ENCODE measurements around the gene PDSS2.
A peak's percentile ranks its signal among the peaks of the same experiment; 100 is the strongest.
"Not testable (repeated sequence)": the region's sequence is repeated elsewhere in the genome, so short reads cannot be mapped to it uniquely, and the experiment has no call there.

The PDSS2 gene

DNA sequence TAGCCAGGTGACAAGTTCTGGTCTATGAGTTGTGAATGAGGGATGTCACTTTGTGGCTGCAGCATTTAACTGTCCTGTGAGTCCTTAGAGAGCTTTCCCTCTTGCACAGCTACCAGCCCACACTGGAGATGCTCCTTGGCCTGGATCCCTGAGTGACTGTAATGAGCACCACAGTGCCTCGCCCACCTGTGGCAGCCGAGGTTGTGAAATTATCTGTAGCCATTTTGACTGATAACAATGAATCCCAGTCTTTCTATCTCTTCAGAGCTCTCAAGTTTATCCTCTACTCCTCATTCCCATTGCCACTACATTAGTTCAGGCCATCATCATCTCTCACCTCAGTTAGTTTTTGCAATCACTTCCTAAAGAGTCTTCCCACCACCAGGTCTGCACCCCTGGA, 302.7 kb downstream of the PDSS2 start:
- H3K9ac ChIP-seq = no peak overlapping the region
- TF ChIP-seq Cebpa-rat (IDR thresholded peaks at IDR 0.05) = no peak
- H3K9me3 ChIP-seq (replicated peaks in 1 of 11) = no peaks in the 10 kb centered on the region
- H3K36me3 ChIP-seq = no peaks in the 10 kb centered on the region
- no peaks in the 10 kb centered on the region for H3K27me3 ChIP-seq
- H4K20me1 ChIP-seq = peaks cover 0 to 4% (median 0%) of the 10 kb centered on the region in 11 experiments; a peak in 1 of 22 replicates
- H3K4me3 ChIP-seq = no peak overlapping the region
- H3K27ac ChIP-seq = no peak overlapping the region
- H3K4me2 ChIP-seq = no peak overlapping the region
- no peaks in the 10 kb centered on the region for H3K4me1 ChIP-seq

DNA sequence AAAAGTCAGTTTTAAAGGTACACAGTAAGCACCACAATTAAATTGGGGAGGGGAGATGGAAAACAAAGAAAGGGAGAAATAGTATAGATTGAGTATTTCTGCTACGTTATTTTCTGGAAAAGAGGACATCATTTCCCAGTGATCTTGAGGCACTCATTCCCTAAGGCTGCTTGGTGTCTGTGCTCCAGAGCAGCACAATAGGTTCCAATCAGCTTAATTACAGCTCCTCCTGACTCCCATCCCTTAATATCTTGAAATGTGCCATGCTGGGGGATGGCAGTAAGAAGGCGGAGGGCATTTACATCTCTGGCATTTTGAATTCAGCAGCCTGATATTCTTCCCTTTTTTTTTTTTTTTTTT, 304.6 kb downstream of the PDSS2 start:
- Histone ChIP-seq H3K9me3 (replicated peaks in 1 of 11) (no peaks in the 10 kb centered on the region), H3K4me2 (no peak overlapping the region), H3K9ac (no peak overlapping the region), H3K4me3 (no peak overlapping the region), H4K20me1 (0 out of 22 replicates have a peak, but pooled peaks cover 0 to 4% (median 0%) of the 10 kb centered on the region in 11 experiments), H3K27ac (no peak overlapping the region), H3K4me1 (no peaks in the 10 kb centered on the region), H3K27me3 (no peaks in the 10 kb centered on the region), H3K36me3 (no peaks in the 10 kb centered on the region)
- no peak for TF ChIP-seq Cebpa-rat (IDR thresholded peaks at IDR 0.05)

DNA sequence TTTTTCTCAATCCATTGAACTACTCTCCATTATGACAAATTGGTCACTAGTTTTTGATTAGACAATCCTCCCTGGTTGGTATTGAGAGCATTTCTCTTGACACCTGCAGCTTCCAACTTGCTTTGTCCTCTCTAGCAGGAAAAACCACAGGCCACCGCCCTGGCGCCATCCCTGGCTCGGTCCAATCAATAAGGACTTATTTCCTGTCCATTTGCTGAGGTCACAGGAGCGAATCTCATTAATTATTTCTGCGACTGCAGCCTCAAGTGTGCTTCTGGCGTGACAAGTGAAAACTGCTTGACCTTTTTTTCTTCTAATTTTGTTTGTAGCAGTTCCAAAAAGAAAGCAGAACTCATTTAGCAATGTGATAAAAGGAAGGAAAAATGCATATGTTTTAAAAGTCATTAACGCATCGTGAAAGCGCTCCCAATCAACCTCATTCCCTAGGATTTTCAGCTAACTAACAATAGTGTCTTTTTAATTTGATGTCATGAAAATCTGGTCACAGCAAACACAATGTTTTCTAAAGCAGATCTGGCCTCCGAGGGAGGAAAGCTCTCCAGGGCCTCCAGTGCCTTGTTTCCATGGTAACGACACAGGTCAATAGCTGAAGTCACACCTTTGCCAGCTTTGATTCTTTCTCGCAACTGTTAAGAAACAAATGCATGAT, 305.1 kb downstream of the PDSS2 start:
- TF ChIP-seq Cebpa-rat (IDR thresholded peaks at IDR 0.05) = no peak
- Histone ChIP-seq H3K9ac (no peak overlapping the region), H3K27ac (no peak overlapping the region), H3K4me3 (no peak overlapping the region), H3K4me2 (no peak overlapping the region), H3K36me3 (no peaks in the 10 kb centered on the region), H4K20me1 (0 out of 22 replicates have a peak, but pooled peaks cover 0 to 4% (median 0%) of the 10 kb centered on the region in 11 experiments), H3K4me1 (no peaks in the 10 kb centered on the region), H3K9me3 (replicated peaks in 1 of 11) (no peaks in the 10 kb centered on the region), H3K27me3 (no peaks in the 10 kb centered on the region)

DNA sequence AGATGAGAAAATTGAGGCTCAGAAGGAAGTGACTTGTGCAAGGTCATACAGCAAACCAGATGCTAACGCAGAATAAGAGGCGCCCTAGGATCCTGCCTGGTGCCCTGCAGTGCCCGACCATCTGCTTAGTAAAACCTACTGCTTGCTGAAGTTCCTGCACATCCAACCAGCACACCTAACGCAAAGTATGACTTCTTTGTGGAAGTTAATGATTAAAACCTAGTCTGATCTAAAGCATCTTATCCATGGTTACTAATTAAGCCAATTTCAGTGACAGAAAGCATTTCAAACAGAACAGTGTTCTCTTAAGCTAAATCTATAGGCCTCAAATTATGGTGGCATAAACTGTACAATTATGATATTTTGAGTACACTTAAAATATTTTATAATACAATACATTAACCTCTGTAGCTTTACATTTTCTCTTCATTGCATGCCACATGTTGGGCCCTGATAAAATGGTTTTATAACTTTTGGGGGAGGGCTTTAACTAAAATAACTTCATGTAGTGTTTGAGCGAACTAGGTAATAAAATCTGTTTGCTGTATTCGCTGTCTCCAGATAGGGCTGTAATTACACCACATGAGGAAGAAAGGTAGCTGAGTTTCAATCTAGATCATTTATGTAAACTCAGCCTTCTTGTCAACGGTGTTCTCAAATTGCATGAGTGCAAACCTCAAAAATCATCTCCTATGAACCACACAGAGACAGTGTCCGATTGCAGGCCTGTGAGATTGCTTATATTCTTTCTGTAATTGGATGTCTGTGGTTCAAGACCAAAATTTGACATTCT, 306.5 kb downstream of the PDSS2 start:
- H3K27ac ChIP-seq = no peak overlapping the region
- H3K4me3 ChIP-seq = no peak overlapping the region
- H3K27me3 ChIP-seq = no peaks in the 10 kb centered on the region
- no peak overlapping the region for H3K4me2 ChIP-seq
- H3K36me3 ChIP-seq = no peaks in the 10 kb centered on the region
- H3K9ac ChIP-seq = no peak overlapping the region
- no peaks in the 10 kb centered on the region for H3K9me3 ChIP-seq (replicated peaks in 1 of 11)
- H3K4me1 ChIP-seq = no peaks in the 10 kb centered on the region
- H4K20me1 ChIP-seq = 0 out of 22 replicates have a peak, but pooled peaks cover 0 to 4% (median 0%) of the 10 kb centered on the region in 11 experiments
- TF ChIP-seq Cebpa-rat (IDR thresholded peaks at IDR 0.05) = no peak

DNA sequence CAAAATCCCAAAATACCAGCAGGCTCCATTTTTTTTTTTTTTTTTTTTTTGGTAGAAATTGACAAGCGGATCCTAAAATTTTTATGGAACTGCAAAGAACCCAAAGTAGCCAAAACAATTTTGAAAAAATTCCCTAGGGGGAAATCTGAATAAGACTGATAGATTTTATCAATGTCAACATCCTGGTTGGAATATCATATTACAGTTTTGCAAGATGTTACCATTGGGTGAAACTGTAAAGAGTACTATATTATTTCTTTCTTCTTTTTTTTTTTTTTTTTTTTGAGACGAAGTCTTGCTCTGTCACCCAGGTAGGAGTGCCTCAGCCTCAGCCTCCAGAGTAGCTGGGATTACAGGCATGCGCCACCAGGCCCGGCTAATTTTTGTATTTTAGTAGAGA, 314.7 kb downstream of the PDSS2 start:
- Histone ChIP-seq H3K4me3 (no peak overlapping the region), H3K9me3 (replicated peaks in 1 of 11) (no peaks in the 10 kb centered on the region), H3K27ac (no peak overlapping the region), H3K9ac (no peak overlapping the region), H3K27me3 (no peaks in the 10 kb centered on the region), H3K4me1 (peaks cover 0 to 6% (median 0%) of the 10 kb centered on the region in 10 experiments; a peak in 2 of 20 replicates), H3K36me3 (no peaks in the 10 kb centered on the region), H3K4me2 (no peak overlapping the region), H4K20me1 (no peaks in the 10 kb centered on the region)
- no peak for TF ChIP-seq Cebpa-rat (IDR thresholded peaks at IDR 0.05)

DNA sequence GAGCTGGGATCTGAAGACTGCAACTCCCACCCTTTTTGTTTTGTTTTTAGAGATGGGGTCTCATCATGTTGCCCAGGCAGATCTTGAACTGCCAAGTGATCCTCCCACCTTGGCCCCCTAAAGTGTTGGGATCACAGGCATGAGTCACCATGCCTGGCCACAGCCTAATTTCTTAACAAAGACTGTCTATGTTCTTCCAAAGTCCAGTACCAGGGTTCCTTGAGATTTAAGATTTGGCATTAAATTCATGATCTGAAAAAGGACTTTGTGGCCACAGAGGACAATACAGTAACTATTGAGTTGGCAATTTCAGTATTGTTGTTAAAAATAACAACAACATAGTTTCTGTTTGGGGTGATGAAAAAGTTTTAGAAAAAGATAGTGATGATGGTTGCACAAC, 315.4 kb downstream of the PDSS2 start:
- TF ChIP-seq Cebpa-rat (IDR thresholded peaks at IDR 0.05) = no peak
- Histone ChIP-seq H3K9me3 (replicated peaks in 1 of 11) (no peaks in the 10 kb centered on the region), H3K27me3 (no peaks in the 10 kb centered on the region), H3K9ac (no peak overlapping the region), H3K4me1 (peaks cover 0 to 6% (median 0%) of the 10 kb centered on the region in 10 experiments; a peak in 2 of 20 replicates), H4K20me1 (no peaks in the 10 kb centered on the region), H3K4me3 (no peak overlapping the region), H3K36me3 (no peaks in the 10 kb centered on the region), H3K27ac (no peak overlapping the region), H3K4me2 (no peak overlapping the region)

DNA sequence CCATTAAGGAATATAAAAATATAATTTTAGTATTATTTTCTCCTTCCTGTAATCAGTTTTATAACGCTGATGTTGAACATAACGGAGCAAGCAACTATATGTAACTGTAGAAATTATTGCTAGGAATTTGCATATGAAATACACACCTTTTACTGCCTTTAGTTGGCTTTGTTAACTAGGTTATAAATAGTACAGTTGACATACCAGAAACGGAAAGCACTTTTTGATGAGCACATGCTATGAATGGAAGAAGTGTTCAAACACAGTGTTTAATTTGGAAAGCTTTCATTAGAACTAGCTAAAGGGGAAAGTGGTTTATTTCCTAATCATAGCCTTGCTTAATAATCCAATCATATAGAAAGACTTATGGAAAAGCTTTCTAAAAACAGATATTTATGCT, 318.8 kb downstream of the PDSS2 start:
- no peak overlapping the region for H3K4me3 ChIP-seq
- H4K20me1 ChIP-seq = no peaks in the 10 kb centered on the region
- no peaks in the 10 kb centered on the region for H3K9me3 ChIP-seq (replicated peaks in 1 of 11)
- no peak overlapping the region for H3K9ac ChIP-seq
- peak overlapping the region in 1 of 11 experiments; percentile 0; a peak in 2 of 22 replicates for H3K4me2 ChIP-seq
- no peak overlapping the region for H3K27ac ChIP-seq
- H3K36me3 ChIP-seq = no peaks in the 10 kb centered on the region
- peaks cover 0 to 6% (median 0%) of the 10 kb centered on the region in 10 experiments; a peak in 2 of 20 replicates for H3K4me1 ChIP-seq
- no peak for TF ChIP-seq Cebpa-rat (IDR thresholded peaks at IDR 0.05)
- no peaks in the 10 kb centered on the region for H3K27me3 ChIP-seq

DNA sequence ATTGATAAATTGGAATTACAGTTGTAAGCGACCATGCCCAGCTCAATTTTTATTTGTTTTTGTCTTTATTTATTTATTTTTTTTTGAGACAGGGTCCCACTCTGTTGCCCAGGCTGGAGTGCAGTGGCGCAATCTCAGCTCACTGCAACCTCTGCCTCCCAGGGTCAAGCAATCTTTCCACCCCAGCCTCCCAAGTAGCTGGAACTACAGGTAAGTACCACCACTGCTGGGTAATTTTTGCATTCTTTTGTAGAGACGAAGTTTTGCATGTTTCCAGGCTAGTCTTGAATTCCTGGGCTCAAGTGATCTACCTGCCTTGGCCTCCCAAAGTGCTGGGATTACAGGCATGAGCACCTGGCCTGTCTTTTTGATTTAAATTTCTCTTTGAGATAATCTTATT, 323.0 kb downstream of the PDSS2 start:
- not testable (repeated sequence) for H3K4me3 ChIP-seq; H3K4me2 ChIP-seq; H3K9me3 ChIP-seq (replicated peaks in 1 of 11); H3K27me3 ChIP-seq; H4K20me1 ChIP-seq; H3K27ac ChIP-seq; H3K9ac ChIP-seq; H3K36me3 ChIP-seq; H3K4me1 ChIP-seq

DNA sequence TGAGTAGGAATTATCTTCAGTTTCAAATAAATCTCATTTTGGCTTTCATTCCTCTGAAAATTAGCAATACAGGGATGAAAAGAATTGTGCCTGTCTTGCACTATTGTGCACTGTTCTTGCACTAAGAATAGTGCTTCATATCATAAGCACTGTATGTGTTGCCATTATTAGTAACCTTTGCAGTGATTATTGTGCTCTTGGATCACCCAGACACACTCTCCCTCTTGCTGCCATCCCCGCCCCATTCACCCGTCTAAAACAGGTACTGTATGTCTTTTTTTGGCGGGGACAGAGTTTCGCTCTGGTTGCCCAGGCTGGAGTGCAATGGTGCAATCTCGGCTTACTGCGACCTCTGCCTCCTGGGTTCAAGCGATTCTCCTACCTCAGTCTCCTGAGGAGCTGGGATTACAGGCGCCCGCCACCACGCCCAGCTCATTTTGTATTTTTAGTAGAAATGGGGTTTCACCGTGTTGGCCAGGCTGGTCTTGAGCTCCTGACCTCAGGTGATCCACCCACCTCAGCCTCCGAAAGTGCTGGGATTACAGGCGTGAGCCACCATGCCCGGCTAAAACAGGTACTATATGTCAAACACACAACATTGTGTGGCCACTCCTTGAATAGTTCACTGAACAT, 324.2 kb downstream of the PDSS2 start:
- not testable (repeated sequence) for H3K9ac ChIP-seq; H3K36me3 ChIP-seq; H3K9me3 ChIP-seq (replicated peaks in 1 of 11); H3K4me3 ChIP-seq; H3K27ac ChIP-seq; H3K4me1 ChIP-seq; H4K20me1 ChIP-seq; H3K4me2 ChIP-seq; H3K27me3 ChIP-seq
